ELF-1 (cell line): ENCODE results near the gene MYO5B.

Source experiments
- DNase-seq: peaks from one replicate; pipeline ENCODE4 v3.0.0-alpha.2; 2016; ENCODE audit warnings: low read depth, low spot score

MYO5B gene

DNA sequence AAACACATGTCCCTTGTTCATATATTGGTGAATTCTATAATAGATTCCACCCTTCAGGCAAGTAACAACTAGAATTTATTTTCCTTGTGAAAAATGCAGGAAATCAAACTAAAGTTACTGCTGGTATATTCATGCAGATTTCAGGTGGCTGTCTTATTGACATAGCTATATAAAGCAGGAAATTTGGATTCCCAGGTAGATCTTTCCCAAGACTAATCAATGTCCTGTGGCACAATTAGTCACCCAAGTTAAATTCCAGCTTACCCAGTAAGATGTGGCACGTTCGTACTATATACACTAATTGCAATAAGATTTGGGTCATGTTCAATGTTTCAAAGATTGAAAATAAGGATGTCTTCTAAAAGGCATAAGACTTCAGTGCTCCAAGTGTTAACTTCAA lies 42.0 kb downstream of the MYO5B start:
- no peak for DNase-seq

- DNase-seq, result no peak
Observed at GRCh38 chr18:50151926-50152325, 43.0 kb downstream of the MYO5B start.

DNA sequence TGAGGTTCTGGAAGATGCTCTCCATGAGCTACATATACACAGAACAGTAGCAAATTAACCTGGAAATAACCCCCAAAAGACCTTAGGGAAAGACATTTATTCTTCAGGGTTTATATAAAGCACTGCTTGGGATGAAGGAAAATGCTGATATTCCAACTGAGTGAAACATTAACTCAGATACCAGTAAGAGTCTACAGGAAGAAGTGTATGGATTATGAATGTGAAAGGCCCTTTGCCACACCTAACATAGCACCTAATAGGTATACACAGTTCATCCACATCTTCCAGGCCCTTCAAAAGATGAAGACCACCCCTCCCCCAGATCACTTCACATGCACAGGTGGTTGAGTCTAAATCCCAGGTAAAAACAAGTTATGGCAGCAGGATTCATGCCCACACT lies 50.4 kb downstream of the MYO5B start:
- DNase-seq, result no peak

GRCh38 chr18:50143886-50144285 lies 51.1 kb downstream of the MYO5B start:
- DNase-seq, result no peak

- DNase-seq, result no peak
Observed at GRCh38 chr18:50143294-50143693, 51.7 kb downstream of the MYO5B start.

DNA sequence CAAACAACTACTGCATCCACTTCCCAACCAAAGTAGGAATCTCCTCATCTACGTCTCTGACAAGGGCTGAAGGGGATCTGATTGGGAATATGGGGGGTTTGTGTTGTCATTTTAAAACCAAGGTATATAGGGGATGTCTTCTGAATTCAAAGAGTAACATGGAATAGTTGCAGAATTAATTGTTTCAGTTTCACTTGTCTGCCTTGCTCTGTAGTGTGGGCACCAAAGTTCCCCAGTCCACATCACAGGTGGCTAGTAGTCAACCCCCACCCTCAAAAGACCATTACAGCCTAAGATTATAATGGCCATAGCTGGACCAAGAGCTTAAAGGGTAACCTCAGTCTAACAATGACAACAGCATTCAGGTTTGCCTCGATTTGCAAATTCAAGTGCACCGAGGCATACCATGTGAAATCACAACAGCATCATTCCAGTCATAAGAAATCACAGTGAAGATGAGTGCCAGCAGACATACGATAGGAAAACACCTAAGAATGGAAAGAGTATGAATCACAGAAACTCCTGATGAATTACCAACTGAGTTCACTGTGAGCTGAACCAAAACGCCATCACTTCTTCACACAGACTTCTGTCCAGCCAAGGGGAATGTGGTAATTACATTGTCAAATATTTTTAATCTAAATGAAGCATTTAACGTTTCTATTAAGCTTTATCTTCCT lies 52.4 kb downstream of the MYO5B start:
- no peak for DNase-seq

GRCh38 chr18:50138181-50139064 lies 56.5 kb downstream of the MYO5B start:
- no peak for DNase-seq

GRCh38 chr18:50135903-50136302 lies 59.0 kb downstream of the MYO5B start:
- no peak for DNase-seq

DNA sequence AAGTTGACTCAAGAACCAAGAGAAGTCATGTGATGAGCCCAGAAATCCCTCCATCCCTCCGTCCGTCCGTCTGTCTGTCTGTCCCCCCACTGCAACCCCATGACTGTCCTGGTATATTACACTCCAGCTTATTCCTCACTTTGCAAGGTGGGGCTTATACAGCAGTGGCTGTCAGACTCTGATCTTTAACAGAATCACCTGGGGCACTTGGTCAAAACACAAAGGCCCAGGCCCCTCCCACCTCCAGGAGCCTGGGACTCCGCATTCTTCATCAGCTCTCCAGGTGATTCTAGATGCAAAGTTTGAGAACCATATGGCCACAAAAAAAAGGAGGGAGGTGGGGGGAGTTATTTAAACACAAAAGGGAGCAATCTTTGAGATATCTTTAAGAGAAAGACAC lies 61.4 kb downstream of the MYO5B start:
- DNase-seq, result peak; percentile 59

DNA sequence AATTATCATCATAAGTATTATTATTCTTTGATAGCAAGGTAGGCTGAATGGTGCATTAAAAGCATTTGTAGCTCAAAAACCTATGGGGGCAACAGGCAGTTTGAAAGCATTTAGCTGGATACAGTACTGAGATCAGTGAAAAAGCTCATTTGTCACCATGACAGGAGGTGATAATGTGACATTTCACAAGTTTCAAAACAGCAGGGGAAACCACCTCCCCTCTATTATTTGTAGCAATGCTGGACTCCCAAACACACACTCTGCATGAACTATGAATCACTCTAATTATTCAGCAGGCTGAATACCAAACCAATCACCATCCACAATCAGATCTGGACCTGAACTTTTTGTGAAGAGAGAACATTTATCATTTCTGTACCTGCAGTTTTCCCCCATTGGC lies 63.4 kb downstream of the MYO5B start:
- DNase-seq, result no peak

DNA sequence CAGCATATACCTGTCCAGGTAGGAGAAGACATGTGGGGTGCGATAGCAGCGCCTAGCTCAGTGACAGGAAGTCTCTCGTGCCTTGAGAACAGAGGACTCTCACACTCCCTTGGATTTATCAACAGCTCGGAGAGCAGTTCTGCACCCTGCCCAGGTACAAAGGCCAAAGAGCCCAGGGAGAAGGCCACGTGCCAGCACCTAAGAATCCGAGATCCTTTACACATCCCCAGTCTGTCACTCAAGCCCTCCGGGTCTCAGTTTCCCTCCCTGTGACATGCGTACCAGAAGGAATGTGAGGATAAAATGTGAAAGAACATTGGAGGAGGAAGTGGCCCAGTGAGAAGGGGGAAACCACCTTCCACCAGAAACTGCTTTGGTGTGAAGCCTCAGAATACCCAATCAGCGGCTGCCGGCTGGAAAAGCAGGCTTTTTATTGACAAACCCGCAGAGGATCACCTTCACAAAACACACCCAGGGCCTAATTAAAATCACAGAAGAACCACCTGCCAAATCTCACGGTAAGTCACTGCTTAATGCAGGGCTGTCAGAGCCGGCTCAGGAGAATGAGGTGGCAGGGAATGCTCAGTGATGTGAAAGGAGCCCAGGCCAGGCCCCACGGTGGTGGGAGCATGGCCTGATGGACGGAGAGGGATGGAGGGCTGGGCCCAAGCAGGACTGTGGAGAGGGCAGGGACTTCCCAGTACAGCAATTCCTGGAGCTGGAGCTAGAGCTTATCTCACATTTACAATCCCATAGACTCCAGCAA lies 66.3 kb downstream of the MYO5B start:
- DNase-seq, result peak; percentile 51

DNA sequence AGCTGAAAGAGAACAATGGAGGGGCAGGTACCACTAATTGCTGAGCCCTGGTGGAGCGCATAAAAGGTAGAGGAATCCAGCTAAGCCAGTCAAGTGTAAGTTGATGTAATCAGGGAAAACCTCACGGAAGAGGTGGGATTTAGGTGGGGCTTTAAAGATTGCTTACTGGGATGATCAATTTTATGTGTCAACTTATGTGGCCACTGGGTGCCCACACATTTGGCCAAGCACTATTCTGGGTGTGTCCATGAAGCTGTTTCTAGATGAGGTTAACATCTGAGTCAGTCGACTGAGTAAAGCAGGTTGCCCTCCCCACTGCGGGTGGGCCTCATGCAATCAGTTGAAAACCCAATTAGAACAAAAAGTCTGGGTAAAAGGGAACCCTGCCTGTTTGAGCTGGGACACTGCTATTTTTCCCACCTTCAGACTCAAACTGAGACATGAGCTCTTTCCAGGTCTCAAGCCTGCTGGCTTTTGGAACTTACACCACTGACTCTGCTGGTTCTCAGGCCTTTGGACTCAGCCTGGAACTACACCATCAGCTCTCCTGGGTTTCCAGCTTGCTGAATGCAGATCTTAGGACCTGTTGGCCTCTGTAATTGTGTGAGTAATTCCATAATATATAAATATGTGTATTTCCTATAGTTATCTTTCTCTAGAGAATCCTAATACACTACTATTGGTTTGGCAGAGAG lies 67.3 kb downstream of the MYO5B start:
- DNase-seq, result no peak

DNA sequence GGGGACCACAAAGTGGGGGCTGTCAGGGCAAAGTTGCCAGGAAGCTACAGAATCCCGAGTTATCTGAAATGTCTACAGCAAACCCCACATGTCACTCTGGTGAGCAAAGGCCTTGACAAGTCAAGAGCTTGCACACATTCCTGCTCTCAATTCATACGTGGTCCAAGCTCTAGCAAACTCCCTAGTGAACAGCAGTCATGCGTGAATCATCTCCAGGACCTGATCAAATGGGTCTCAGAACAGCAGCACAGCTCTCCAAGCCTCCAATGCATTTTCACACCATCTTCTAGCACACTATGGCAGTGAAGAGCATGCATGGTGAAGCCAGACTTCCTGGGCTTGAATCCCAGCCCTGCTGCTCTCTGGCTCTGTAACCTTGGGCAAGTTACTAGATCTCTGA lies 68.5 kb downstream of the MYO5B start:
- DNase-seq, result no peak

DNA sequence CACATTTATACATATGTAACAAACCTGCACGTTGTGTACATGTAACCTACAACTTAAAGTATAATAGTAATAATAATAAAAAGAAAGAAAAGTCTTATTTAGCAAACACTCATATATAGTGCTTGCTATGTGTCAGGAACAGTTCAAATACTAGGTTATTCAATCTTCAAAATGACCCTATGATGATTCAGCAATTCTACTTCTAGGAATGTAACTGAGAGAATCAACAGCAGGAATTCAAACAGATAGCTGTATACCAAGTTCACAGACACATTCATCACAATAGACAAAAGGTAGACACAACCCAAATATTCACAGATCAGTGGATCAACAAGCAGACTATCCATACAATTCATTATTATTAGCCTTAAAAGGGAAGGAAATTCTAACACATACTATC lies 69.5 kb downstream of the MYO5B start:
- DNase-seq, result no peak

DNA sequence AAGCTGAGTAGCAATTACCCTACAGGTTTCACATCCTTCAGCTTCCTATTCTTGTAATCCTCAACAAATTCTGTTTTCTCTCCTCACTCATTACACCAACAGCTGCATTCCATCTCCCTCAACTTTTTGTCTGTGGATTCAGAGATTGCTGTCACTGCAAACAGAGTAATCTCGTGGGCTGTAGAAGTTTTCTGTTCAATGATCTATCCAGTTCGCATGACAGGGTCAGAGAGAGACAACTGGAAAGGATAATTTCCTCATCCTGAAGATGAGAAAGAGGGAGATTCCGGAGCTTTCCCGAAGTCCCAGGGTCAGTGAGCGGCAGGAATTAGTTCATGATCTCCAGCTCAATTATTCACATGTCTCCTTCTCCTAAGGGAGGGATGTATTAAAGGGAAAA lies 75.7 kb downstream of the MYO5B start:
- DNase-seq, result no peak

GRCh38 chr18:50117863-50118262 lies 77.1 kb downstream of the MYO5B start:
- DNase-seq, result no peak

- DNase-seq, result no peak
Observed at GRCh38 chr18:50115095-50115494, 79.9 kb downstream of the MYO5B start.

- no peak for DNase-seq
Observed at GRCh38 chr18:50114448-50114847, 80.5 kb downstream of the MYO5B start.

GRCh38 chr18:50113726-50114125 lies 81.2 kb downstream of the MYO5B start:
- no peak for DNase-seq

DNA sequence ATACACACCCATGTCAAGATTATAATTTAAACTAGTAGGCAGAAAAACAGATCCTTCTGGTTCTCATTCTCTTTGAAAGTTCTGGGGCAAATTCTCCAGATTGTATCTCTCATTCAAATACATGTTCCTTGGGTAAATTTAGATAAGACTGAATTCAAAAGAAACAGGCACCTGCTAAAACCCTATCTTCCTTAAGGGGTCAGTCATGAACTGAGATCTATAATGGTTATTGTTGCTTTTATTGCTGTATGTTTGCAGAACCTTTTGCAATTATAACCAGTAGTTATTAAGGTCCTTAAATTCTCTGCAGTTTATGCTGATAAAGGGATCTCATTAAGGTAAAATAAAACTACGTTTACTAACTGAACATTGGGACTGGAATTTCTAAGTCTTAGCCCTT lies 83.5 kb downstream of the MYO5B start:
- no peak for DNase-seq

GRCh38 chr18:50107468-50107977 lies 87.4 kb downstream of the MYO5B start:
- DNase-seq, result no peak

GRCh38 chr18:50105027-50105426 lies 89.9 kb downstream of the MYO5B start:
- no peak for DNase-seq
